SK-N-SH treated with all-trans-retinoic acid at 6 μM for 48 hours (cell line): ENCODE measurements around the gene DHDDS.

Source experiments
- TCF4 ChIP-seq: fragments of 250-450 bp; sonication (Bioruptor Pico); IDR thresholded peaks from 2 replicates; pipeline ENCODE4 v1.8.0; 2021; ENCODE audit warnings: mild to moderate bottlenecking, moderate library complexity, borderline replicate concordance
- TF ChIP-seq, protein P1 (sequence below): fragments of 250-450 bp; sonication (Bioruptor Pico); IDR thresholded peaks from 2 replicates; pipeline ENCODE4 v1.8.0; 2020; ENCODE audit warnings: mild to moderate bottlenecking, moderate library complexity, borderline replicate concordance

DNA sequence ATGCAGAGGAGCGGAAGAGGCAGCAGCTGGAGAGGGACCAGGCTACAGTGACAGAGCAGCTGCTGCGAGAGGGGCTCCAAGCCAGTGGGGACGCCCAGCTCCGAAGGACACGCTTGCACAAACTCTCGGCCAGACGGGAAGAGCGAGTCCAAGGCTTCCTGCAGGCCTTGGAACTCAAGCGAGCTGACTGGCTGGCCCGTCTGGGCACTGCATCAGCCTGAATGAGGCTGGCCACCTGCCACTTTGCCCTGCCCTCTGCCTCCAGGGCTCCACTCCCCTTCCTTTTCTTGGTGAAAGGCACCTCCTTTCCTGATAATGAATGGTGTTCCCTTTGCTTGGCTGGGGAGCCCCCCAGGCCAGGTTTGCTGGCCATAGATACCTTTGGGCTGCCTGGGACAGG is 36.8 kb downstream of the DHDDS start:
- TF ChIP-seq TCF4, result no peak
- TF ChIP-seq, protein P1, sequence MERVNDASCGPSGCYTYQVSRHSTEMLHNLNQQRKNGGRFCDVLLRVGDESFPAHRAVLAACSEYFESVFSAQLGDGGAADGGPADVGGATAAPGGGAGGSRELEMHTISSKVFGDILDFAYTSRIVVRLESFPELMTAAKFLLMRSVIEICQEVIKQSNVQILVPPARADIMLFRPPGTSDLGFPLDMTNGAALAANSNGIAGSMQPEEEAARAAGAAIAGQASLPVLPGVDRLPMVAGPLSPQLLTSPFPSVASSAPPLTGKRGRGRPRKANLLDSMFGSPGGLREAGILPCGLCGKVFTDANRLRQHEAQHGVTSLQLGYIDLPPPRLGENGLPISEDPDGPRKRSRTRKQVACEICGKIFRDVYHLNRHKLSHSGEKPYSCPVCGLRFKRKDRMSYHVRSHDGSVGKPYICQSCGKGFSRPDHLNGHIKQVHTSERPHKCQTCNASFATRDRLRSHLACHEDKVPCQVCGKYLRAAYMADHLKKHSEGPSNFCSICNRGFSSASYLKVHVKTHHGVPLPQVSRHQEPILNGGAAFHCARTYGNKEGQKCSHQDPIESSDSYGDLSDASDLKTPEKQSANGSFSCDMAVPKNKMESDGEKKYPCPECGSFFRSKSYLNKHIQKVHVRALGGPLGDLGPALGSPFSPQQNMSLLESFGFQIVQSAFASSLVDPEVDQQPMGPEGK (CRISPR knock-in tag), result no peak
